ENCODE data around the gene PIPOX. TPM values are rescaled to one million over a fixed set of nuclear protein-coding genes. Genes with fewer than 3 reads are reported as not detected.
A peak's percentile ranks its signal among the peaks of the same experiment; 100 is the strongest.

The PIPOX gene
- total RNA-seq, 4 donors from 2014 or later, result 0.58 to 1.7 (median 0.93) TPM; not detected in 1

DNA sequence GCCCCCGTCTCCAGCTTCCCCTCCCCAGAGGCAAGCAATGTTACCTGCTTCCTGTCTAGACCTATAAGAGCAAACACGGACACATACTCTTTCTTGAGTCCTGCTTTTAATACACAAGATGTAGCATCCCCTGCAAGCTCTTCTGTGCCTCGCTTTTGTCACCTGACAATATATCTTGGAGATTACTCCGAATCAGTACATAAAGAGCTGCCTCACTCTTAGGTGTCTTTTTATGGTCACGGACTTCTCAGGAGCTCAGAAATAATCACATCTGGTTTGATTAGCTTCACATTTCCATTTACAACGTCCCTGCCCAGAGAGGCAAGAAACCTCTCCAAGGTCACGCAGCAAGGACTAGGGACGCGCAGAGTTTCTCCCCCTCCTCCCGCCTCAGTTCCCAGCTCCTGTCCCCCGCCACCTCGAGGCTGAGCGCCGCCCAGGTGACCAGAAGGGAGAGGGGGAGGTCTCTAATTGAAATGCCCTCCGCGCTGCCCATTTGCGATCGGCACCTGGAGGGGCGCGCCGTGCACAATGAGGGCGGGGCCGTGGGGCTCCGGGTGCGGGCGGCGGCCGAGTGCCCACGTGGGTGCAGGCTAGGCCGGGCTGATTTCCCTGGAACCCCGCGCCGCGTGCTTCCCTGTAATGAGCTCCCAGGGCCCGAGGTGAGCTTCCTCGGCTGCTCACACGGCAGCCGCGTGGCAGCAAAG lies 23.3 kb upstream of the PIPOX start:
- H3K4me1 ChIP-seq, result peaks cover 7 to 10% of the 10 kb centered on the region in 2 donors
- intact Hi-C loops (cut with DNase I), result no loop called here
- no peaks in the 10 kb centered on the region for H3K27me3 ChIP-seq
- no peak for TF ChIP-seq POLR2A (IDR thresholded peaks at IDR 0.05)
- TF ChIP-seq, protein P1, sequence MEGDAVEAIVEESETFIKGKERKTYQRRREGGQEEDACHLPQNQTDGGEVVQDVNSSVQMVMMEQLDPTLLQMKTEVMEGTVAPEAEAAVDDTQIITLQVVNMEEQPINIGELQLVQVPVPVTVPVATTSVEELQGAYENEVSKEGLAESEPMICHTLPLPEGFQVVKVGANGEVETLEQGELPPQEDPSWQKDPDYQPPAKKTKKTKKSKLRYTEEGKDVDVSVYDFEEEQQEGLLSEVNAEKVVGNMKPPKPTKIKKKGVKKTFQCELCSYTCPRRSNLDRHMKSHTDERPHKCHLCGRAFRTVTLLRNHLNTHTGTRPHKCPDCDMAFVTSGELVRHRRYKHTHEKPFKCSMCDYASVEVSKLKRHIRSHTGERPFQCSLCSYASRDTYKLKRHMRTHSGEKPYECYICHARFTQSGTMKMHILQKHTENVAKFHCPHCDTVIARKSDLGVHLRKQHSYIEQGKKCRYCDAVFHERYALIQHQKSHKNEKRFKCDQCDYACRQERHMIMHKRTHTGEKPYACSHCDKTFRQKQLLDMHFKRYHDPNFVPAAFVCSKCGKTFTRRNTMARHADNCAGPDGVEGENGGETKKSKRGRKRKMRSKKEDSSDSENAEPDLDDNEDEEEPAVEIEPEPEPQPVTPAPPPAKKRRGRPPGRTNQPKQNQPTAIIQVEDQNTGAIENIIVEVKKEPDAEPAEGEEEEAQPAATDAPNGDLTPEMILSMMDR (IDR thresholded peaks at IDR 0.05), result no peak
- WGBS, 2 donors, result 11 to 13% methylated on average over 18 to 32 of the region's 39 CpGs
- no peaks in the 10 kb centered on the region for H3K9me3 ChIP-seq
- H3K27ac ChIP-seq, result no peak overlapping the region
- no peak overlapping the region for H3K4me3 ChIP-seq (replicated peaks in 1 of 3)
- no peaks in the 10 kb centered on the region for H3K36me3 ChIP-seq
- peak; percentile 6 to 12 for DNase-seq

DNA sequence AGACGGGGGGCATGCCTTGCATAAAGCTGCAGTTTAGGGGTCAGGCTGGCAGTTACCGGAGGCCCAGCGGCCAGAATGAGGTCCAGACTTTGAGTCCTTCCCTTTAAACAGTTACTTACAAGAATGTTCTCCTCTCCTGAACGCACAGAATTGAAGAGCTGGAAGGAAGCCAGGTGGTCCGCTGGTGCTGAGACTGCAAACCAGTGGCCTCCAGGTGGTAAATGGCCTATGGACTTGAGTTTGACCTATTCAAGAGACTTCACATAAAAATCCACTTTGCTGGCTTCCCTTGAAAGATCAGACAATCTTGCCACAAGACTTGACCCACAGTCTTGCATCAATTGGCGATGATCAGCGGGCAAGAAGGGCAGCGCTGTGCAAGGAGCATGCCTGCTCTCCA lies 22.4 kb upstream of the PIPOX start:
- 43 to 59% methylated on average over 4 to 8 of the region's 8 CpGs for WGBS, 2 donors
- H3K4me3 ChIP-seq (replicated peaks in 1 of 3), result no peak overlapping the region
- intact Hi-C loops (cut with DNase I), result no loop called here
- no peak overlapping the region for H3K27ac ChIP-seq
- no peaks in the 10 kb centered on the region for H3K9me3 ChIP-seq
- H3K36me3 ChIP-seq, result no peaks in the 10 kb centered on the region
- no peaks in the 10 kb centered on the region for H3K27me3 ChIP-seq
- DNase-seq, result no peak
- TF ChIP-seq, protein P1 (IDR thresholded peaks at IDR 0.05), result no peak
- TF ChIP-seq POLR2A (IDR thresholded peaks at IDR 0.05), result no peak
- peaks cover 7 to 10% of the 10 kb centered on the region in 2 donors for H3K4me1 ChIP-seq

DNA sequence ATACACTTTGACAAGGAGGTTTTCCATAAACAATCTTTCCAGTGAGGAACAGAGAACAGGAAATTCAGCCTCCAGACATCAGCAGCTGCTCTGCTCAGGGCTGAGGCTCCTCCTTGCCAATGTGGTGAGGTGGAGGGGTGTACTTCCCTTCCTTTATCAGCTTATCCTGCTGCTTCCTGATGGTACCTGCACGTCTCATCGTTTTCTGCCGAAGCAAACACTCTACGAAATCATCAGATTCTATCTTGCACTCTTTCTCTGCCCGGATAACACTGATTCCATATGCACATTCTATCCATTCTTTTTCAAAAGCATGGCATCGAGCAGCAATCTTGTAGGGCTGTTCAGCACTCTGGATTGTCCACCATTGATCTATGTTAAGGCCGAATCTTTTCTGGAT lies 21.7 kb upstream of the PIPOX start:
- no peaks in the 10 kb centered on the region for H3K27me3 ChIP-seq
- no peaks in the 10 kb centered on the region for H3K9me3 ChIP-seq
- intact Hi-C loops (cut with DNase I), result no loop called here

GRCh38 chr17:29022074-29022473 lies 20.9 kb upstream of the PIPOX start:
- intact Hi-C loops (cut with DNase I), result no loop called here
- WGBS, 2 donors, result 88 to 90% methylated on average over 7 of the region's 7 CpGs
- no peak for TF ChIP-seq POLR2A (IDR thresholded peaks at IDR 0.05)
- TF ChIP-seq, protein P1 (IDR thresholded peaks at IDR 0.05), result no peak
- H3K9me3 ChIP-seq, result no peaks in the 10 kb centered on the region
- H3K4me1 ChIP-seq, result peaks cover 7 to 10% of the 10 kb centered on the region in 2 donors
- H3K27me3 ChIP-seq, result no peaks in the 10 kb centered on the region
- H3K36me3 ChIP-seq, result no peaks in the 10 kb centered on the region
- H3K4me3 ChIP-seq (replicated peaks in 1 of 3), result no peak overlapping the region
- no peak overlapping the region for H3K27ac ChIP-seq
- no peak for DNase-seq

More for the DNA sequence above, 21.7 kb upstream of the PIPOX start:
- no peak for TF ChIP-seq POLR2A (IDR thresholded peaks at IDR 0.05)
- TF ChIP-seq, protein P1 (IDR thresholded peaks at IDR 0.05), result no peak
- no peak for DNase-seq
- H3K4me3 ChIP-seq (replicated peaks in 1 of 3), result no peak overlapping the region
- H3K27ac ChIP-seq, result no peak overlapping the region
- WGBS, 2 donors, result 78 to 82% methylated on average over 7 of the region's 7 CpGs
- H3K36me3 ChIP-seq, result no peaks in the 10 kb centered on the region
- H3K4me1 ChIP-seq, result peaks cover 7 to 10% of the 10 kb centered on the region in 2 donors

DNA sequence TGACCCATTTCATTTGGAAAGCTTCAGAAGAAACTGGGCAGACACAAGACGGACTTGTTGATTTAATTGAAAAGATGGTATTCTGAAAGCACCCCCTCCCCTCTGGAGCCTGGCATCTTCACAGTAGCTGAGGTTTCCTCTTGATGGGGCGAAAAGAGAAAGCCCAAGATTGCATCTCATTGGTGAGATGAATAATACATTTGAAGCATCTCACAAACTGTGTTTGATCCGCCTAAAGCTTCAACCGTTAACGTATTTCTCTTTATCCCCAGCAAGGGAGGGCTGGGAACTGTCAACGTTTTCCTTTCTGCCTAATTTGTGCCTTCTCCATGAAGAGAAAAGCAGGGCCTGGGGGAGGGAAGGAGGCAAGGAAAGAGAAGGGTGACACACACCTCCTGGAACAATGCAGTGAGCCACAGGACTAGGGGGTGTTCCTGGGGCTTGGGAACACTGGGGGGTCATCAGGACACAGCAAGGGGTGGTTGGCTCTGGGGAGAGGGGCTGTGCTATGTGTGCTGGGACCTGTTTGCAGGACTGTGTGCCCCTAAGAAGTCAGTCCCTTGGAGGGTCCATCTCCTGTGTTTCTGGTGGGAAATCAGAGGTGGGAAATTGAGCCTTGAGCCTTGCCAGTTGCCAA lies 18.5 kb upstream of the PIPOX start:
- H3K4me3 ChIP-seq (replicated peaks in 1 of 3), result no peak overlapping the region
- intact Hi-C loops (cut with DNase I), result no loop called here
- no peak overlapping the region for H3K27ac ChIP-seq
- no peaks in the 10 kb centered on the region for H3K27me3 ChIP-seq
- no peaks in the 10 kb centered on the region for H3K36me3 ChIP-seq
- H3K9me3 ChIP-seq, result no peaks in the 10 kb centered on the region
- no peak for DNase-seq
- WGBS, 2 donors, result 67 to 70% methylated on average over 6 of the region's 6 CpGs
- no peak for TF ChIP-seq POLR2A (IDR thresholded peaks at IDR 0.05)
- TF ChIP-seq, protein P1 (IDR thresholded peaks at IDR 0.05), result no peak
- H3K4me1 ChIP-seq, result peaks cover 7 to 10% of the 10 kb centered on the region in 2 donors
